DND-41 (cell line): ENCODE measurements around the gene SLC38A7.
"Not testable (repeated sequence)": the region's sequence is repeated elsewhere in the genome, so short reads cannot be mapped to it uniquely, and the experiment has no call there.

ENCODE experiments used
- CTCF ChIP-seq: IDR thresholded peaks from 2 replicates; pipeline ENCODE4 v1.5.1; 2012; ENCODE audit warnings: borderline replicate concordance, low read length, moderate library complexity, mild to moderate bottlenecking; ENCODE audit not compliant: poor library complexity, severe bottlenecking; ENCODE audit errors: extremely low read depth
- EZH2 ChIP-seq: IDR thresholded peaks from 3 replicates; pipeline ENCODE4 v1.6.1; 2012; ENCODE audit warnings: borderline replicate concordance, low read depth, mild to moderate bottlenecking, moderate library complexity, low read length, inconsistent platforms; ENCODE audit not compliant: severe bottlenecking

GRCh38 chr16:58686985-58687706 is 2.6 kb upstream of the SLC38A7 start:
- TF ChIP-seq CTCF, EZH2: not testable (repeated sequence)
